ENCODE results near the gene C11orf97.
"Not testable (repeated sequence)": the region's sequence is repeated elsewhere in the genome, so short reads cannot be mapped to it uniquely, and the experiment has no call there.

C11orf97 gene

GRCh38 chr11:94511932-94512781 lies at the start of gene C11orf97:
C11orf97 (plus strand) TSS chr11:94512461; CDS start chr11:94512529, 68 bp downstream.
- DNase-seq (ENCODE audit: low spot score) = peak; percentile 61

GRCh38 chr11:94469416-94469815 lies 42.8 kb upstream of the C11orf97 start:
- DNase-seq (ENCODE audit: low spot score) = no peak

GRCh38 chr11:94472916-94473799 lies 39.1 kb upstream of the C11orf97 start:
- no peak for DNase-seq (ENCODE audit: low spot score)

GRCh38 chr11:94477624-94478023 lies 34.6 kb upstream of the C11orf97 start:
- DNase-seq (ENCODE audit: low spot score) = no peak

- no peak for DNase-seq (ENCODE audit: low spot score)
Measured at GRCh38 chr11:94481342-94481741, 30.9 kb upstream of the C11orf97 start.

- DNase-seq (ENCODE audit: low spot score) = no peak
Measured at GRCh38 chr11:94486068-94486467, 26.2 kb upstream of the C11orf97 start.

- DNase-seq (ENCODE audit: low spot score) = peak; percentile 99
Measured at GRCh38 chr11:94493281-94494125, 18.8 kb upstream of the C11orf97 start, which contains the start of the genes ANKRD49 and MRE11. ANKRD49 (plus strand) TSS chr11:94493984; CDS start chr11:94496694, 2,710 bp downstream. MRE11 (minus strand) TSS chr11:94493844; CDS start chr11:94492801, 1,043 bp downstream.

- DNase-seq (ENCODE audit: low spot score) = peak; percentile 16
Measured at GRCh38 chr11:94494126-94494680, 18.1 kb upstream of the C11orf97 start.

- DNase-seq (ENCODE audit: low spot score) = no peak
Measured at GRCh38 chr11:94500181-94500580, 12.1 kb upstream of the C11orf97 start.

GRCh38 chr11:94501522-94501921 lies 10.7 kb upstream of the C11orf97 start:
- no peak for DNase-seq (ENCODE audit: low spot score)

GRCh38 chr11:94504689-94505293 lies 7.5 kb upstream of the C11orf97 start:
- DNase-seq (ENCODE audit: low spot score) = peak; percentile 61

GRCh38 chr11:94506513-94506912 lies 5.7 kb upstream of the C11orf97 start:
- not testable (repeated sequence) for DNase-seq (ENCODE audit: low spot score)

- no peak for DNase-seq (ENCODE audit: low spot score)
Measured at GRCh38 chr11:94507485-94507884, 4.8 kb upstream of the C11orf97 start.

- DNase-seq (ENCODE audit: low spot score) = no peak
Measured at GRCh38 chr11:94513091-94513490, 830 bp downstream of the C11orf97 start.

- DNase-seq (ENCODE audit: low spot score) = no peak
Measured at GRCh38 chr11:94515398-94515797, 3.1 kb downstream of the C11orf97 start.

- no peak for DNase-seq (ENCODE audit: low spot score)
Measured at GRCh38 chr11:94516725-94517124, 4.5 kb downstream of the C11orf97 start.

- no peak for DNase-seq (ENCODE audit: low spot score)
Measured at GRCh38 chr11:94518300-94518699, 6.0 kb downstream of the C11orf97 start.

- DNase-seq (ENCODE audit: low spot score) = peak; percentile 57
Measured at GRCh38 chr11:94519478-94520084, 7.3 kb downstream of the C11orf97 start.

GRCh38 chr11:94521684-94522083 lies 9.4 kb downstream of the C11orf97 start:
- DNase-seq (ENCODE audit: low spot score) = peak; percentile 3

- no peak for DNase-seq (ENCODE audit: low spot score)
Measured at GRCh38 chr11:94524341-94524740, 12.1 kb downstream of the C11orf97 start.

All from cerebellar cortex (tissue), 1 donor.